Measurements from ENCODE around the gene FAM47E.

Gene FAM47E

GRCh38 chr4:76251441-76252270, at the start of gene FAM47E:
TSS of gene FAM47E (plus strand) at chr4:76251721. CDS start at chr4:76251747, 26 bp downstream.
- peak; percentile 70 to 79 for DNase-seq

- DNase-seq, result peak; percentile 86 to 94
These were observed 48.0 kb upstream of the FAM47E start for GRCh38 chr4:76203541-76203940.

GRCh38 chr4:76204936-76205335, 46.6 kb upstream of the FAM47E start:
- DNase-seq, result no peak

- peak in 1 of 2 experiments; percentile 39 for DNase-seq
These were observed 46.0 kb upstream of the FAM47E start for GRCh38 chr4:76205476-76205875.

GRCh38 chr4:76206222-76206942, 45.1 kb upstream of the FAM47E start:
- peak; percentile 24 to 63 for DNase-seq

- DNase-seq, result peak in 1 of 2 experiments; percentile 43
These were observed 44.0 kb upstream of the FAM47E start for GRCh38 chr4:76207549-76207948.

- DNase-seq, result peak in 1 of 2 experiments; percentile 35
These were observed 43.3 kb upstream of the FAM47E start for GRCh38 chr4:76208005-76208765.

- DNase-seq, result no peak
These were observed 41.6 kb upstream of the FAM47E start for GRCh38 chr4:76209881-76210280.

GRCh38 chr4:76210452-76210851, 41.1 kb upstream of the FAM47E start:
- DNase-seq, result no peak

GRCh38 chr4:76211769-76212708, 39.5 kb upstream of the FAM47E start:
- no peak for DNase-seq

- DNase-seq, result peak in 1 of 2 experiments; percentile 55
These were observed 38.6 kb upstream of the FAM47E start for GRCh38 chr4:76212851-76213414.

GRCh38 chr4:76213415-76214176, 37.9 kb upstream of the FAM47E start, which contains the start of gene SCARB2:
TSS of gene SCARB2 (minus strand) at chr4:76213824. CDS start at chr4:76213543, 281 bp downstream.
- peak; percentile 52 to 55 for DNase-seq

GRCh38 chr4:76214177-76214675, 37.3 kb upstream of the FAM47E start:
- no peak for DNase-seq

GRCh38 chr4:76215077-76215476, 36.4 kb upstream of the FAM47E start:
- no peak for DNase-seq

- no peak for DNase-seq
These were observed 35.0 kb upstream of the FAM47E start for GRCh38 chr4:76216524-76216923.

GRCh38 chr4:76216975-76217814, 34.3 kb upstream of the FAM47E start:
- peak in 1 of 2 experiments; percentile 6 for DNase-seq

- no peak for DNase-seq
These were observed 32.0 kb upstream of the FAM47E start for GRCh38 chr4:76219299-76220055.

GRCh38 chr4:76224171-76224570, 27.4 kb upstream of the FAM47E start:
- DNase-seq, result no peak

- DNase-seq, result no peak
These were observed 25.1 kb upstream of the FAM47E start for GRCh38 chr4:76226418-76226817.
